Right lobe of liver (tissue), 6 donors: ENCODE measurements around the gene CD300LB. TPM values are rescaled to one million over a fixed set of nuclear protein-coding genes. Genes with fewer than 3 reads are reported as not detected.
A peak's percentile ranks its signal among the peaks of the same experiment; 100 is the strongest.

ENCODE experiments used
- ATAC-seq, 4 donors: fragments of 200-7000 bp; cut with Tn5 transposase; one replicate each; pipeline ENCODE4 v1.9.1; 2020; ENCODE audit warnings: mild to moderate bottlenecking in 4 of 4, moderate library complexity in 4 of 4
- DNase-seq, 3 donors: peaks; one replicate each; pipeline ENCODE4 v3.0.0-alpha.2; 2020
- H3K27ac ChIP-seq, 3 donors: fragments of 200-600 bp; one replicate each; pipeline ENCODE4 v1.8.0; 2022
- H3K27me3 ChIP-seq, 2 donors: fragments of 200-600 bp; one replicate each; pipeline ENCODE4 v1.8.0; 2022
- H3K36me3 ChIP-seq, 4 donors: fragments of 200-600 bp; sonication (generic) in 1 of 4; one replicate each; pipeline versions ENCODE4 v1.5.1 to v1.8.0; 2017 to 2022; ENCODE audit warnings: control low read depth in 1 of 4
- H3K4me1 ChIP-seq, 4 donors: fragments of 200-600 bp; sonication (generic) in 1 of 4; one replicate each; pipeline versions ENCODE4 v1.5.1 to v1.8.0; 2017 to 2022; ENCODE audit warnings: control low read depth in 1 of 4
- H3K4me3 ChIP-seq, 3 donors: fragments of 200-600 bp; one replicate each; pipeline ENCODE4 v1.8.0; 2022
- H3K9me3 ChIP-seq, 4 donors: fragments of 200-600 bp; sonication (generic) in 1 of 4; one replicate each; pipeline versions ENCODE4 v1.5.1 to v1.8.0; 2017 to 2022; ENCODE audit warnings: control low read depth in 1 of 4
- POLR2A ChIP-seq: fragments of 450-650 bp; IDR thresholded peaks from one replicate; pipeline ENCODE4 v1.6.1; 2017; ENCODE audit warnings: antibody characterized with exemption, mild to moderate bottlenecking
- WGBS: methylation state at CpG from one replicate; pipeline ENCODE4 v1.1.6; 2018; ENCODE audit warnings: low coverage, low lambda C conversion rate; ENCODE audit not compliant: insufficient coverage; ENCODE audit errors: missing lambda C conversion rate; 5-methylcytosine and 5-hydroxymethylcytosine counted together
- intact Hi-C, 2 donors: fragments of 100-400 bp; cut with DNase I; formaldehyde crosslinking; loops; one replicate each; pipeline versions ENCODE4 v1.11.2 to v1.14.1; 2022
- total RNA-seq, 6 experiments: library from RNA; depleted of rRNA in 2 of 6; stranded (reverse); fragments of >200 nt in 2 of 6; fragmentation: NEBNext Ultra II Directional in 3 of 6; extraction: Animal tissue kit (Norgen Biotek cat#: 25700) in 3 of 6; gene quantifications; one replicate each; pipeline versions ENCODE4 v1.1.0 to v1.2.4, GENCODE V29; 2016 to 2023
- TF ChIP-seq, protein P1 (sequence below), 4 donors: fragments of 200-600 bp in 3 of 4; fragments of 450-650 bp in 1 of 4; IDR thresholded peaks; one replicate each; pipeline versions ENCODE4 v1.5.1 to v1.8.0; 2016 to 2022; ENCODE audit warnings: antibody characterized with exemption in 4 of 4, mild to moderate bottlenecking in 2 of 4
- donor health status: DM: no; HTN: yes; CAD: no.
- donor health status: DM: no; HTN: no; CAD: no.
- donor health status: DM: no; HTN: no; CAD: no.
- donor health status: DM: no; HTN: yes; CAD: no.
- donor health status: DM: no; HTN: yes; CAD: no.

Gene CD300LB
- total RNA-seq, 6 experiments from 2014 or later, result 0.07 to 0.33 (median 0.21) TPM

DNA sequence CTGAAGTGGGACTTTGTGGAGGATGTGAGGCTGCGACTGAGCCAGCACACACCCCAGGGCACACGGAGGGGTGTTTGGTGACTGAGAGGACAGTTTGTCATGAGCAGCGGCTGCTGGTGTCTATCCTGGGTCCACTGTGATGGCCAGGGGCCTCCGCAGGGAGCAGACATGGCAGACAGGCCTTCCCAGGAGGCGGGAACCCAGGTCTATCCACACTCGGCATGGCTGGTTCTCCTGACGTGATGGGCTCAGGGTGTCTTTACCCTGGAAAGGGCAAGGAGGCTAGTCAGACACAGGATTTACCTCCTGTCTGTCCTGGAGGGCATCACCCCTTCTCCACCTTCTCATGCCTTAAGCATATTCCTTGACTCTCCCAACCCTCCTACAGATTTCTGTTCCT, 15.3 kb upstream of the CD300LB start:
- ATAC-seq (no peak), DNase-seq (no peak)
- H3K36me3 ChIP-seq, result no peaks in the 10 kb centered on the region
- H3K4me1 ChIP-seq, result no peaks in the 10 kb centered on the region
- no peak for TF ChIP-seq POLR2A
- TF ChIP-seq, protein P1, sequence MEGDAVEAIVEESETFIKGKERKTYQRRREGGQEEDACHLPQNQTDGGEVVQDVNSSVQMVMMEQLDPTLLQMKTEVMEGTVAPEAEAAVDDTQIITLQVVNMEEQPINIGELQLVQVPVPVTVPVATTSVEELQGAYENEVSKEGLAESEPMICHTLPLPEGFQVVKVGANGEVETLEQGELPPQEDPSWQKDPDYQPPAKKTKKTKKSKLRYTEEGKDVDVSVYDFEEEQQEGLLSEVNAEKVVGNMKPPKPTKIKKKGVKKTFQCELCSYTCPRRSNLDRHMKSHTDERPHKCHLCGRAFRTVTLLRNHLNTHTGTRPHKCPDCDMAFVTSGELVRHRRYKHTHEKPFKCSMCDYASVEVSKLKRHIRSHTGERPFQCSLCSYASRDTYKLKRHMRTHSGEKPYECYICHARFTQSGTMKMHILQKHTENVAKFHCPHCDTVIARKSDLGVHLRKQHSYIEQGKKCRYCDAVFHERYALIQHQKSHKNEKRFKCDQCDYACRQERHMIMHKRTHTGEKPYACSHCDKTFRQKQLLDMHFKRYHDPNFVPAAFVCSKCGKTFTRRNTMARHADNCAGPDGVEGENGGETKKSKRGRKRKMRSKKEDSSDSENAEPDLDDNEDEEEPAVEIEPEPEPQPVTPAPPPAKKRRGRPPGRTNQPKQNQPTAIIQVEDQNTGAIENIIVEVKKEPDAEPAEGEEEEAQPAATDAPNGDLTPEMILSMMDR (IDR thresholded peaks at IDR 0.05), result no peak
- intact Hi-C loops, result no loop called here
- no peak overlapping the region for H3K4me3 ChIP-seq
- no peaks in the 10 kb centered on the region for H3K27me3 ChIP-seq
- WGBS, result 81% methylated on average over 2 of the region's 7 CpGs
- no peaks in the 10 kb centered on the region for H3K9me3 ChIP-seq
- H3K27ac ChIP-seq, result no peak overlapping the region

DNA sequence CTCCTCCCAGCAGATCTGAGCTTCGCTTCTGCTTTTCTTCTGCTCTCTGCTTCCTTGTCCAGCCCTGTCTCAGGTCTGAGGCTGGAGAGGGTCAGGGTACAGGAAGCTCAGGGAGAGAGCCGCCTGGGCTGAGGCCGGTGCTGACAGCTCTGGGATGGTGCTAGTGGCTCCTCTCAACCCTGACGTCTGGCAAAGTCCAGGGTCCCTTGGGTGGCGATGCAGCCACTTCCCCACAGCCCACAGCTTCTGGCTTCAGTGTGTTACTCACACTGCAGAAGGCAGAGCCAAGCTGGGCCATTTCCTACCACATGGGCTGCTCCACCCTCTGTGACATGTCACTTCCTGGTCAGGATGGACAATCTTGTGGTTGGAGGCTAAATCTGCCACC, 14.6 kb upstream of the CD300LB start, which contains the start of gene CD300C:
TSS of gene CD300C (minus strand) at position 273 of the 388 bp plus-strand sequence. CDS start 333 bp downstream, outside the sequence.
- no peaks in the 10 kb centered on the region for H3K27me3 ChIP-seq
- no peaks in the 10 kb centered on the region for H3K4me1 ChIP-seq
- H3K36me3 ChIP-seq, result no peaks in the 10 kb centered on the region
- TF ChIP-seq, protein P1 (IDR thresholded peaks at IDR 0.05), result no peak
- no peak for TF ChIP-seq POLR2A
- intact Hi-C loops, result no loop called here
- H3K9me3 ChIP-seq, result no peaks in the 10 kb centered on the region
- no peak within 1 kb of the TSS for H3K27ac ChIP-seq
- 0% methylated on average over 1 of the region's 5 CpGs for WGBS
- H3K4me3 ChIP-seq, result no peak within 1 kb of the TSS
- ATAC-seq (peak; percentile 30 to 71 (median 56)), DNase-seq (no peak)

DNA sequence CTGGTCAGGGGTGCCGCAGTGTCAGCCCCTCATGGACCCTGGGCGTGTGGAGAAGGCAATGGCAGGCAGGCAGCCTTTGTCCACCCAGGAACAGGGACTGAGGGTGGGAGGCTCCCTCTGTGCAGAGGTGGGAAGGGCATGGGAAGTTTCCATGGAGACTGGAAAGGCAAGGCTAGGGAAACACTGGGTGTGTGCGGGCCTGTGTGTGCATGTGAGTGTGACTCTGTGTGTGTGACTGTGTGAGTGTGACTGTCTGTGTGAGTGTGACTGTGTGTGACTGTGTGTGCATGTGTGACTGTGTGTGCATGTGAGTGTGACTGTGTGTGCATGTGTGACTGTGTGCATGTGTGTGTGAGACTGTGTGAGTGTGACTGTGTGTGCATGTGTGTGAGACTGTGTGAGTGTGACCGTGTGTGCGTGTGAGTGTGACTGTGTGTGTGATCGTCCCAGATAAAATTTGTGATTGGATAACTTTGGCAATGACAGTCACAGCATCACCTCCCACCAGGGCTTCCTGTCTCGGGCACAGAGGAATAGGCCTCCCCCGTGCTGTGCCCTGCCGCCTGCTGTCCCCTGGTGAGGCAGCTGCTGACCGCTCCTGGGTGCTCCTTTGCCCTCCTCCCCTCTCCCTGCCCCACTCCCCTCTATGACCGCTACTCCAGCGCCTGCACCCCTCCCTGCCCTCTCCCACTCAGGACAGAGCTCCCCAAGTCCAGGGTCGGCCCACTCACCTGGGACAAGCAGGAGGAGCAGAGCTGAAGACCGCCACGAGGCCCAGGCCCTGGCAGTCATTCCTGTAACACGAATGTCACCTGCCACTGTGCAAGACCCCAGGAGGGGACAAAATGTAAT, 13.9 kb upstream of the CD300LB start:
- 76% methylated on average over 8 of the region's 16 CpGs for WGBS
- Histone ChIP-seq H3K9me3 (no peaks in the 10 kb centered on the region), H3K27me3 (no peaks in the 10 kb centered on the region), H3K4me1 (no peaks in the 10 kb centered on the region), H3K27ac (no peak overlapping the region), H3K4me3 (no peak overlapping the region), H3K36me3 (no peaks in the 10 kb centered on the region)
- DNase-seq (no peak), ATAC-seq (peak in 2 of 4 donors; percentile 5 to 12)
- intact Hi-C loops, result no loop called here
- TF ChIP-seq, protein P1 (IDR thresholded peaks at IDR 0.05), result no peak
- no peak for TF ChIP-seq POLR2A

DNA sequence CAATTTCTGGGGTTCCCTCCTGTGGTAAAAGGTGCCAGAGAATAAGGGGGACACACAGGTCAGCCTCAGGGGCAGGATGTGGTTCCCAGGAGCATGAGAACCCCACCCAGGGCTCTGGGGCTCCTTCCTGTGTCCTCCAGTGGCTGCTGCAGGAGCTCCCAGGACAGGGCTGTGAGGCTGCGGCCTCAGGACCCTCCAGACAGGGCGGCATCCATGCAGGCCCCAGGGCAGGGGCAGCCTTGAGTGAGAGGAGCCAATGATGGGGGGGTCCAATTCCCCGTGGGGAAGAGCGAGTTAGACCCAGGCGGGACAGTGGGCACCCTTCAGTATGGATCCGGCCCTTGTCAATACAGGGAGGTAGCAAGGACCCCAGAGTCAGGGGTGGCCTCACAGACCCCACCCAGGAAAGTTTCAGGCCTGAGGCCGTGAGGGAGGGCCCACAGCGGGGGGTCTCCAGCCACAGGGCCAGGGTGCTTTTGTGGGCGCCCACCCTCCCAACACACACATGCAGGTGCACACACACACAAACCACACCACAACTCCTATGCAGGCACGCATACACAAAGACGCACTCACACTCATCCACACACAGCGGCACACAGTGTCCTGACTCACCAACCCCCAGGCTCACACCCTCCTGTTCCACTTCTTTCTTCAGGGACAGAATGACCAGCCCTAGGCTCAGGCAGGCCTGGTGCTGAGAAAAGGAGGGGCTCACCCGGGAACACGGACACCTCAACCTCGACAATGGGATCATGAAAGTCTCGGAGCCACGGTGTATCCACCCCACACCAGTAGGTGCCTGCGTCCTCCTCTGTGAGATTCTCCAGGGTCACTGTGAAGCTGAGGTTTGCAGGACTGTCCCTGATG, 12.9 kb upstream of the CD300LB start:
- 55% methylated on average over 3 of the region's 18 CpGs for WGBS
- Histone ChIP-seq H3K27ac (no peak overlapping the region), H3K36me3 (no peaks in the 10 kb centered on the region), H3K27me3 (no peaks in the 10 kb centered on the region), H3K9me3 (no peaks in the 10 kb centered on the region), H3K4me1 (no peaks in the 10 kb centered on the region), H3K4me3 (no peak overlapping the region)
- no peak for ATAC-seq
- intact Hi-C loops, result no loop called here
- DNase-seq, result peak in 1 of 3 donors; percentile 35
- TF ChIP-seq, protein P1 (IDR thresholded peaks at IDR 0.05), result no peak
- TF ChIP-seq POLR2A, result no peak
